ENCODE measurements around the gene TRIM39.
"Not testable (repeated sequence)": the region's sequence is repeated elsewhere in the genome, so short reads cannot be mapped to it uniquely, and the experiment has no call there.

Gene TRIM39

GRCh38 chr6:30326526-30327231 is at the start of gene TRIM39:
Gene TRIM39 (plus strand): TSS chr6:30326927. CDS start chr6:30329318, 2,391 bp downstream.
- Mint-ChIP-seq H3K27me3 (no peaks in the 10 kb centered on the region), H3K4me1 (ENCODE audit: low read depth) (peaks cover 54% of the 10 kb centered on the region), H3K27ac (peak within 1 kb of the TSS; percentile 99), H3K9me3 (no peaks in the 10 kb centered on the region), H3K4me3 (peak within 1 kb of the TSS; percentile 93), H3K36me3 (ENCODE audit: low read depth) (peaks cover 56% of the 10 kb centered on the region)

- Mint-ChIP-seq H3K9me3 (peaks cover 43% of the 10 kb centered on the region), H3K36me3 (ENCODE audit: low read depth) (peaks cover 19% of the 10 kb centered on the region)
- not testable (repeated sequence) for H3K27ac Mint-ChIP-seq; H3K27me3 Mint-ChIP-seq; H3K4me3 Mint-ChIP-seq; H3K4me1 Mint-ChIP-seq (ENCODE audit: low read depth)
Measured at GRCh38 chr6:30280988-30281387, 45.7 kb upstream of the TRIM39 start.

GRCh38 chr6:30282522-30282921 is 44.2 kb upstream of the TRIM39 start:
- Mint-ChIP-seq H3K27ac (no peak overlapping the region), H3K9me3 (peaks cover 46% of the 10 kb centered on the region), H3K36me3 (ENCODE audit: low read depth) (peaks cover 19% of the 10 kb centered on the region), H3K4me1 (ENCODE audit: low read depth) (no peaks in the 10 kb centered on the region), H3K4me3 (no peak overlapping the region), H3K27me3 (no peaks in the 10 kb centered on the region)

- Mint-ChIP-seq H3K27me3 (no peaks in the 10 kb centered on the region), H3K27ac (no peak overlapping the region), H3K4me1 (ENCODE audit: low read depth) (no peaks in the 10 kb centered on the region), H3K9me3 (peaks cover 49% of the 10 kb centered on the region), H3K4me3 (no peak overlapping the region), H3K36me3 (ENCODE audit: low read depth) (peaks cover 30% of the 10 kb centered on the region)
Measured at GRCh38 chr6:30283761-30284160, 43.0 kb upstream of the TRIM39 start.

DNA sequence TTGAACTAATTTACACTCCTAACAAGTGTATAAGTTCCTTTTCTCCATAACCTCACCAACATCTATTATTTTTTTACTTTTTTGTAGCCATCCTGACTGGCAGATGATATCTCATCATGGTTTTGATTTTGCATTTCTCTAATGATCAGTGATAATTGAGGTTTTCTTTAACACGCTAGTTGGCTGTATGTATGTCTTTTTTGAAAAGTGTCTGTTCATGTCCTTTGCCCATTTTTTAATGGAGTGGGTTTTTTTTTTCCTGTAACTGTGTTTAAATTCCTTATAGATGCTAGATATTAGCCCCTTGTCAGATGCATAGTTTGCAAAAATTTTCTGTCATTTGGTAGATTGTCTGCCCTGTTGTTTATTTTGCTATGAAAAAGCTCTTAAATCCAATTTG is 39.6 kb upstream of the TRIM39 start:
- Mint-ChIP-seq H3K27me3 (no peaks in the 10 kb centered on the region), H3K4me1 (ENCODE audit: low read depth) (no peaks in the 10 kb centered on the region), H3K27ac (no peak overlapping the region), H3K36me3 (ENCODE audit: low read depth) (peaks cover 48% of the 10 kb centered on the region), H3K4me3 (no peak overlapping the region), H3K9me3 (peaks cover 47% of the 10 kb centered on the region)

- H3K4me3 Mint-ChIP-seq, result no peak overlapping the region
- peaks cover 74% of the 10 kb centered on the region for H3K36me3 Mint-ChIP-seq (ENCODE audit: low read depth)
- no peaks in the 10 kb centered on the region for H3K27me3 Mint-ChIP-seq
- peaks cover 7% of the 10 kb centered on the region for H3K9me3 Mint-ChIP-seq
- no peak overlapping the region for H3K27ac Mint-ChIP-seq
- H3K4me1 Mint-ChIP-seq (ENCODE audit: low read depth), result no peaks in the 10 kb centered on the region
Measured at GRCh38 chr6:30295837-30296236, 30.9 kb upstream of the TRIM39 start.

DNA sequence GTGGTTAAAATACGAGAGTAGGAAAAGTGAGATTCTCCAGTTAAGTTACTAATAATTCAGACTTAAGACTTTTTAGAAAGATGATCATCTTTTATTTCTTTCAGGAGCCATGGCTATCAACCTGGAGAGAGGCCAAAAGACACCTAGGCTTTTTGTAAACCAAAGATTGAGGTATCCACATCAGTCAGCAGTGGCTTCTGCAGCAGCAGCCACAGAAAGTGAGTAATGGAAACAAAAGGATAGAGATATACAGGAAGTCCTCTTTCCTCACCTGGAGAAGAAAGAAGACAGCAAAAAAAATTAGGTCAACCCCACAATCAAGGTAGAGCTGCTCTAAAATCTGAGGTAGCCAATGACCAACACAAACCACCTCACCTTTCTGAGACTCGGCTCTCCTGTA is 22.7 kb upstream of the TRIM39 start:
- Mint-ChIP-seq H3K27me3 (no peaks in the 10 kb centered on the region), H3K4me3 (no peak overlapping the region), H3K27ac (no peak overlapping the region), H3K9me3 (peaks cover 11% of the 10 kb centered on the region), H3K4me1 (ENCODE audit: low read depth) (peaks cover 30% of the 10 kb centered on the region), H3K36me3 (ENCODE audit: low read depth) (peaks cover 86% of the 10 kb centered on the region)

DNA sequence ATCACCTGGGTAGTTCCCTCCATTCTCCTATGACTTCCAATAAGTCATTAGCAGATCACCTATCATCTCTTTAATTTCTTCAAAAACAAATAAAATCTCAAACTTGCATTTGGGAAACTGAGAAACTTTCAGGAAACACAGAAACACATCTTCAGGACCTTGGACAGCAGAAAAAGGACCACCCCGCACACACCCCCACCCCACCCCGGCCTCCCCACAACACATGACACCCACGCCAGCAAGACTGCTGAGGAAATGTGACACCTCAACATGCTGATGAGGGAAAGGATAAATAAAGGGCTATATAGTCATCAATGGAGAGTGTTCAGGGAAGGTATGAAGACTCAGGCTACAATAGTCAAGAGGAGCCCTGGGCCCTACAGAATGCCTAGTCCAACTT is 15.6 kb upstream of the TRIM39 start:
- Mint-ChIP-seq H3K27ac (no peak overlapping the region), H3K4me1 (ENCODE audit: low read depth) (peaks cover 16% of the 10 kb centered on the region), H3K4me3 (no peak overlapping the region), H3K36me3 (ENCODE audit: low read depth) (peaks cover 81% of the 10 kb centered on the region), H3K9me3 (no peaks in the 10 kb centered on the region), H3K27me3 (no peaks in the 10 kb centered on the region)

- Mint-ChIP-seq H3K27ac (no peak overlapping the region), H3K4me1 (ENCODE audit: low read depth) (peaks cover 19% of the 10 kb centered on the region), H3K36me3 (ENCODE audit: low read depth) (peaks cover 83% of the 10 kb centered on the region), H3K9me3 (no peaks in the 10 kb centered on the region), H3K4me3 (no peak overlapping the region), H3K27me3 (no peaks in the 10 kb centered on the region)
Measured at GRCh38 chr6:30311671-30312070, 15.1 kb upstream of the TRIM39 start.

DNA sequence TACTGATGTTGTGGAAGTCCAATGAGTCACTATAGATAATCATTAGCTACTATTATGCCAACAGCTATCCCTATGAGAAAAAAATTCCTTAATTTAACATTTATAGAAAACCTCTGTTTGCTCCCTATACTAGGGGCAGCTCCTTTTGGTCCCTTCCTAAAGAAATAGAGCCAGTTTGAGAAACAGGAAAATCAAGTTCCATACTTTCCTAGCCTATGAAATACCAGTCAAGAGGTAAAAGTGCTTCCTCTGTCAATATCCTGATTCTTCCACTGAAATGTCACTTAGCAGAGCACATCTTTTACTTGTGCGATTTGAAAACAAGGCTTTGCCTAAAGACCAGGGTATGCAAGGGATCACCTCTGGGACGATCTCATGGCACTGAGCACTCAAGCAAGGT is 14.5 kb upstream of the TRIM39 start:
- Mint-ChIP-seq H3K4me3 (no peak overlapping the region), H3K4me1 (ENCODE audit: low read depth) (peaks cover 22% of the 10 kb centered on the region), H3K27ac (no peak overlapping the region), H3K9me3 (no peaks in the 10 kb centered on the region), H3K36me3 (ENCODE audit: low read depth) (peaks cover 82% of the 10 kb centered on the region), H3K27me3 (no peaks in the 10 kb centered on the region)

DNA sequence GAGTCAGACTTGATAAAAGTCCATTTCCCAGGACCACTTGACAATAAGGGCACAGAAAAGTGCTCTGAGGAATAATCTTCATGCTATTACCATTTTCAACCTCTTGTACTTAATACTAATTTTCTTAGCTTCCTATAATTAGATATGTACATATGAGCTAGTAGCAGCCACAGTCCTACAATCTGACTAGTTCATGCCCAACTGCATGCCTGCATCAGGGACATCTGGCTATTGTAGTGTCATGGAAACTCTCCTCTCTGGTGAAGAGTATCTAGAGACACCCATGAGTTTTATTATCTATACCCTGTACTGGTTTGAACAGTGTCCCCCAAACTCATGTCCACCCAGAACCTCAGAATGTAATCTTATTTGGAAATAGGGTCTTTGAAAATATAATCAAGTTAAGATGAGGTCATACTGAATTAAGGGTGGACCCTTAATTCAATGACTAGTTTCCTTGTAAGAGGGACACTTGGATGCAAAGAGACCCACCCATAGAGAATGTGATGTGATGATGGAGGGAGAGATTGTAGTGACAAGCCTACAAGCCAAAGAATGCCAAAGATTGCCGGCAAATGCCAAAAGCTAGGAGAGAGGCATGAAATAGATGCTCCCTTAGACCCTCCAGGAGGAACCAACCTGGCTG is 13.9 kb upstream of the TRIM39 start:
- Mint-ChIP-seq H3K9me3 (no peaks in the 10 kb centered on the region), H3K27me3 (no peaks in the 10 kb centered on the region), H3K27ac (no peak overlapping the region), H3K4me3 (no peak overlapping the region), H3K36me3 (ENCODE audit: low read depth) (peaks cover 82% of the 10 kb centered on the region), H3K4me1 (ENCODE audit: low read depth) (peaks cover 25% of the 10 kb centered on the region)

- H3K4me1 Mint-ChIP-seq (ENCODE audit: low read depth), result peaks cover 34% of the 10 kb centered on the region
- no peak overlapping the region for H3K4me3 Mint-ChIP-seq
- peaks cover 77% of the 10 kb centered on the region for H3K36me3 Mint-ChIP-seq (ENCODE audit: low read depth)
- no peak overlapping the region for H3K27ac Mint-ChIP-seq
- H3K27me3 Mint-ChIP-seq, result no peaks in the 10 kb centered on the region
- H3K9me3 Mint-ChIP-seq, result no peaks in the 10 kb centered on the region
Measured at GRCh38 chr6:30315156-30315555, 11.6 kb upstream of the TRIM39 start.

- Mint-ChIP-seq H3K27ac (no peak overlapping the region), H3K36me3 (ENCODE audit: low read depth) (peaks cover 83% of the 10 kb centered on the region), H3K9me3 (no peaks in the 10 kb centered on the region), H3K27me3 (no peaks in the 10 kb centered on the region), H3K4me1 (ENCODE audit: low read depth) (peaks cover 57% of the 10 kb centered on the region), H3K4me3 (peak overlapping the region; percentile 4)
Measured at GRCh38 chr6:30317913-30318589, 8.7 kb upstream of the TRIM39 start.

DNA sequence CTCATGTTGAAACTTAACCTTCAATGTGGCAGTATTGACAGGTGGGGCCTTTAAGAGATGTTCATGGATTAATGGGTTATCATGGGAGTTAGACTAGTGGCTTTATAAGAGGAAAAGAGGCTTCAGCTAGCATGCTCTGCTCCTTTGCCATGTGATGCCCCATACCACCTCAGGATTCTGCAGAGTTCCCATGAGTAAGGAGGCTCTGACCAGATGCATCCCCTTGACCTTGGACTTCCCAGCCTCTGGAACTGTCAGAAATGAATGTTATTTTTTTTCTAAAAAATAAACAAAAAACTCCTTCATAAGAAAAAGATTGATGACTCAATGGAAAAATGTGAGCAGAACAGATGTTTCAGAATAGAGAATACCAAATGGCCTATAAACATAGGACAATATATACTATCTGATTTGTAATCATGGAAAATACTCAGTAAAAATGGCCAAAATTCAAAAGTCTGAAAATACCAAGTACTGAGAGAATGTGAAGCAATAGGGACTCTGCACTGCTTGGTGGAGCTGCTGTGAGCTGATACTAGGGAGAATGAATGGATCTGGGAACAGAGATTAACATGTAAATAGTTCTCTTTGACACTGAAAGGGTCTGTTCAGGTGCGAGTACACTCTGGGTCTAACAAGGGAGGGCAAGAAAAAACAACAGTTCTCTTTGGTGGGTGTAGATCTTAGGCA is 7.4 kb upstream of the TRIM39 start:
- no peaks in the 10 kb centered on the region for H3K27me3 Mint-ChIP-seq
- no peak overlapping the region for H3K4me3 Mint-ChIP-seq
- no peaks in the 10 kb centered on the region for H3K9me3 Mint-ChIP-seq
- H3K4me1 Mint-ChIP-seq (ENCODE audit: low read depth), result peaks cover 68% of the 10 kb centered on the region
- peaks cover 78% of the 10 kb centered on the region for H3K36me3 Mint-ChIP-seq (ENCODE audit: low read depth)
- H3K27ac Mint-ChIP-seq, result peak overlapping the region; percentile 49

Data from stimulated activated naive CD8-positive, alpha-beta T cell treated with anti-CD3 and anti-CD28 coated beads, Interleukin-15, Interleukin-2, amounts not matched to agents 100 ng/mL and 50 ng/mL, for 24 hours (primary cell).